Stimulated activated naive CD8-positive, alpha-beta T cell treated with anti-CD3 and anti-CD28 coated beads, Interleukin-15, Interleukin-2, amounts not matched to agents 100 ng/mL and 50 ng/mL, for 24 hours (primary cell): ENCODE results near the gene TEX53.
A peak's percentile ranks its signal among the peaks of the same experiment; 100 is the strongest.

Experiments
- H3K27ac Mint-ChIP-seq: one replicate; pipeline ENCODE4 v1.8.0; 2021; ENCODE audit warnings: mild to moderate bottlenecking, mixed read lengths
- H3K27me3 Mint-ChIP-seq: one replicate; pipeline ENCODE4 v1.8.0; 2021; ENCODE audit warnings: mixed read lengths
- H3K36me3 Mint-ChIP-seq: one replicate; pipeline ENCODE4 v1.8.0; 2021; ENCODE audit warnings: low read depth, mixed read lengths
- H3K4me1 Mint-ChIP-seq: one replicate; pipeline ENCODE4 v1.8.0; 2021; ENCODE audit warnings: low read depth, mixed read lengths
- H3K4me3 Mint-ChIP-seq: one replicate; pipeline ENCODE4 v1.8.0; 2021; ENCODE audit warnings: mild to moderate bottlenecking, mixed read lengths
- H3K9me3 Mint-ChIP-seq: one replicate; pipeline ENCODE4 v1.8.0; 2021; ENCODE audit warnings: mixed read lengths

TEX53 gene

DNA sequence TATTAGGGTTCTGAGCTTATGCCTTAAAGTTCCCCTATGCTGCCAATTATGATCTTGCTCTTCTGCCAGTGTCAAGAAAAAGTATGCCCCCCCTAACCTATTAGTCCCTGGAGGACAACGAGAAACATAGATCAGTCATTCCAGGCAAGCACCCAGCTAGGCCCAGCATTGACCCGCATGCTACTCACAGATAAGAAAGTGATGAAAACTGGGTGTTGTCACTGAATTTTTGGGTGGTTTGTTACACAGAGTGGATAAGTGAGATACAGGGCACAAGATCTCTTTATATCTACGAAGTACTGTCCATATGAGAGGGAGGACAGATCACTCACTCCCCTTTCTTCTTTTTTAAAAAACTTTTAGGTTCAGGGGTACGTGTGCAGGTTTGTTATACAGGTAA lies 30.8 kb upstream of the TEX53 start:
- Mint-ChIP-seq H3K27ac (peak overlapping the region; percentile 96), H3K9me3 (peaks cover 7% of the 10 kb centered on the region), H3K4me3 (no peak overlapping the region), H3K4me1 (peaks cover 89% of the 10 kb centered on the region), H3K36me3 (peaks cover 22% of the 10 kb centered on the region), H3K27me3 (no peaks in the 10 kb centered on the region)

DNA sequence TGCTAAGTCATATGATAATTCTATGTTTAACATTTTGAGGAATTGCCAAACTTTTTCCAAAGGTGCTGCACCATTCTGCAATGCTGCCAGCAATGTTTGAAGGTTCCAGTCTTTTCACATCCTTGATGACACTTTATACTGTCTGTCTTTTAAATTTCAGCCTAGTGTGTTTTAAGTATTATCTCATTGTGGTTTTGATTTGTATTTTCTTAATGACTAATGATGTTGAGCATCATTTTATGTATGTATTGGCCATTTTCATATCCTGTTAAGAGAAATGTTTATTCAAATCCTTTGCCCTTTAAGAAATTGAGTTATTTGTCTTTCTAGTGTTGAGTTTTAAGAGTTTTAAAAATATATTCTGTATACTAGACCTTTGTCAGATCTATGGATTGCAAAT lies 29.4 kb upstream of the TEX53 start:
- H3K4me1 Mint-ChIP-seq = peaks cover 79% of the 10 kb centered on the region
- H3K27me3 Mint-ChIP-seq = no peaks in the 10 kb centered on the region
- peak overlapping the region; percentile 9 for H3K4me3 Mint-ChIP-seq
- peaks cover 22% of the 10 kb centered on the region for H3K36me3 Mint-ChIP-seq
- H3K9me3 Mint-ChIP-seq = peaks cover 7% of the 10 kb centered on the region
- H3K27ac Mint-ChIP-seq = peak overlapping the region; percentile 34

DNA sequence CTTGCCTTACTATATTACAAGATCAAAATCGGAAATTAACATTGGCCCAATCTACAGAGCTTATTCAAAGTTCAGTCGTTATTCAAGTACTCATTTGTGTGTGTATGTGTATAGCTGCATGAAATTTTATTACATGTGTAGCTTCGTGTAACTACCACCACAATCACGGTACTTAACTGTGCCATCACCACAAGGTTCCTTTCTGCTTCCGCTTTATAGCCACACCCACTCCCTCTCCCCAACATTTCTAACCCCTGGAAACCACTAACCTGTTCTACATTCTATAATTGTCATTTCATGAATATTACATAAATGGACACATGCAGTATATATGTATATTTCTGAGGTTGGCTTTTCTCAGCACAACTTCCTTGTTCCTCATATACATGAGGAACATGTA lies 28.3 kb upstream of the TEX53 start:
- Mint-ChIP-seq H3K27ac (peak overlapping the region; percentile 34), H3K9me3 (peaks cover 7% of the 10 kb centered on the region), H3K36me3 (peaks cover 22% of the 10 kb centered on the region), H3K27me3 (no peaks in the 10 kb centered on the region), H3K4me3 (peak overlapping the region; percentile 9), H3K4me1 (peaks cover 78% of the 10 kb centered on the region)

DNA sequence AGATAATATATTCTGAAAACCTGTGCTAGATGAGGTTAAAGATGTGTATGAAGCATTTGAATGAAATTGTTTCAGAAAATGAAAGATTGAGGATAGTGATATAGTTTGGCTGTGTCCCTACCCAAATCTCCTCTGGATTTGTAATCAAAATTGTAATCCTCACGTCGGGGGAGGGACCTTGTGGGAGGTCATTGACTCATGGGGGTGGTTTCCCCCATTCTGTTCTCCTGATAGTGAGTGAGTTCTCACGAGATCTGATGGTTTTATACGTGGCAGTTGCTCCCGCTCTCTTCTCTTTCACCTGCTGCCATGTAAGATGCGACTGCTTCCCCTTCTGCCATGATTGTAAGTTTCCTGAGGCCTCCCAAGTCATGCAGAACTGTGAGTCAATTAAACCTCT lies 26.4 kb upstream of the TEX53 start:
- H3K4me3 Mint-ChIP-seq = peak overlapping the region; percentile 44
- H3K27ac Mint-ChIP-seq = peak overlapping the region; percentile 69
- no peaks in the 10 kb centered on the region for H3K27me3 Mint-ChIP-seq
- H3K36me3 Mint-ChIP-seq = peaks cover 22% of the 10 kb centered on the region
- H3K4me1 Mint-ChIP-seq = peaks cover 75% of the 10 kb centered on the region
- peaks cover 7% of the 10 kb centered on the region for H3K9me3 Mint-ChIP-seq

DNA sequence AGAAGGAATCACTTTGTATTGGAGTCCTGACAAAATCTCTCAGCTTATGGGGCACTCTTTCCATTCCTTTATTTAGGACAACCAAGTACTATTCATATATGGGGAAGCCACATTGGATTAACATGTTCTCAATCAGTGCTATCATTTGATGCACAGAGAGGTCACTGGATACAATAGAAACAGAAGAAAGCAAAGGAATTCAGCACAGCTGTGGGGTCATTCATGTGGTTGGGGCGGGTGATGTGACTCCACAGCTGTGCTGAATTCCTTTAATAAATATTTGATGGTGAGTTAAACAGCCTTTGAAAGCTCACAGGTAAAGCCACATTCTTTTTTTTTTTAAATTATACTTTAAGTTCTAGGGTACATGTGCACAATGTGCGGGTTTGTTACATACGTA lies 25.2 kb upstream of the TEX53 start:
- Mint-ChIP-seq H3K27me3 (peaks cover 6% of the 10 kb centered on the region), H3K36me3 (peaks cover 21% of the 10 kb centered on the region), H3K4me3 (no peak overlapping the region), H3K9me3 (peaks cover 5% of the 10 kb centered on the region), H3K27ac (peak overlapping the region; percentile 38), H3K4me1 (peaks cover 75% of the 10 kb centered on the region)

DNA sequence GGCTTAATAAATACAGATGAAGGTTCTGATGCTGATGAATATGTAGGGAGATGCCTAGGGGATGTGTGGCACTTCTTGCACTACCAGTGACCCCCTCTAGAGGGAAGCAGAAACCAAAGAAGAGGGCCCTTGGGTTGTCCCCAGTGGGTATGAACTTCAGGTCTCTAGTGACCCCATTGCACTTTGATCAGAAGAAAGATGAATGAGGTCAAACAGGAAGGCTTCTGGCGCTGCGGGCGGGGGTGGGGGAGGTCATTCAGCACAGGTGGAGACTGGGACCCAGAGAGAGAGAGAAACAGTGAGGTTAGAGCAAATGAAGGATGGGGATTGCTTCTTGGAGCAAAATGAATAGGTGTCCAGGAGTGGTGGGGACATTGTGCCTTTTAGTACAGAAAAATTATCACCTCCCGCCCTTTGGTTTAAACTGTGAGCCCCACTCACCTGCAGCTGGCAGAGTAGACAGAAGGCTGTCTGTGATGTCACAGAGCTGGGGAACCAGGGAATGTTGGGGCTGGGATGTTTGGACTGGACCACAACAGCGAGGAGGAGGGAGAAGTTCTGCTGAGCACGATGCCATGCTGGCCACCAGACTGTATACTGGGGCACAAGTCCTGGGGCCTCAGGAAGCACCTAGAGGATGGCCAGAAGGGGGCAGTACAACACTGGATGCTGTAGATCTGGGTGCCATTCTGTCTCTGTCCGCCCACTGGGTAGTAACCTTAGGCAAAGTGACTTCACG lies 24.2 kb upstream of the TEX53 start, which contains the start of gene TEX48:
Gene TEX48, minus strand, starts transcription at position 599 of the 739 bp plus-strand sequence. CDS start 10,469 bp downstream, outside the sequence.
- Mint-ChIP-seq H3K9me3 (peaks cover 4% of the 10 kb centered on the region), H3K36me3 (peaks cover 14% of the 10 kb centered on the region), H3K4me3 (no peak within 1 kb of the TSS), H3K4me1 (peaks cover 74% of the 10 kb centered on the region), H3K27me3 (peaks cover 12% of the 10 kb centered on the region), H3K27ac (peak within 1 kb of the TSS; percentile 84)

DNA sequence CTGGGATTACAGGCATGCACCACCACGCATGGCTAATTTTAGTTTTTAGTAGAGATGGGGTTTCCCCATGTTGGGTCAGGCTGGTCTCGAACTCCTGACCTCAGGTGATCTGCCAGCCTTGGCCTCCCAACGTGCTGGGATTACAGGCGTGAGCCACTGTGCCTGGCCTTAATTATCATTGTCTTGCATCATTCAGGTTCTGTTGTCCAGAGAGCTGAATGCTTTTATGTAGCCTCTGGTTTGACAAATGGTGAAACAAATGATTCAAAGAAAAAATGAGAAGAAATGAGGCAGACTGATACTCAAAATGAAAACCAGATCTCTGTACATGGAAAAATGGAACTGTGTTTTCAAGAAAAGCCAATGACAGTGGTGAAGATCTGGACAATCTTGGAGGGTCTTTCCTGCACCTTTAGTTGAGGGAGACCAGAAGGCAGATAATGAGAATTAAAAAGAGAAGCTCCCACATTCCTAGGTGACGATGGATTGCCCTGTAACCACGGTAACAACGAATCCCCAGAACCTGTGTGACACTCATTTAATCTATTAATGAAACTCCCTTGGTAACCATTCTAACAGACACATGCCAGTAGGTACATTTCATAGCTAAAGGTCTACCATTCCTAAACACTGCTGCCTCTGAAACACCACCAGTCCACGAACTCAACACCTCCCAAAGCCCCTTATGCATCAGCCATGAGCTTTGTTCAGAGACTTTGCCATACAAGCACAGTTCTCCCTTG lies 22.8 kb upstream of the TEX53 start:
- Mint-ChIP-seq H3K27ac (peak overlapping the region; percentile 72), H3K27me3 (peaks cover 12% of the 10 kb centered on the region), H3K4me1 (peaks cover 66% of the 10 kb centered on the region), H3K9me3 (peaks cover 4% of the 10 kb centered on the region), H3K36me3 (peaks cover 8% of the 10 kb centered on the region), H3K4me3 (no peak overlapping the region)

DNA sequence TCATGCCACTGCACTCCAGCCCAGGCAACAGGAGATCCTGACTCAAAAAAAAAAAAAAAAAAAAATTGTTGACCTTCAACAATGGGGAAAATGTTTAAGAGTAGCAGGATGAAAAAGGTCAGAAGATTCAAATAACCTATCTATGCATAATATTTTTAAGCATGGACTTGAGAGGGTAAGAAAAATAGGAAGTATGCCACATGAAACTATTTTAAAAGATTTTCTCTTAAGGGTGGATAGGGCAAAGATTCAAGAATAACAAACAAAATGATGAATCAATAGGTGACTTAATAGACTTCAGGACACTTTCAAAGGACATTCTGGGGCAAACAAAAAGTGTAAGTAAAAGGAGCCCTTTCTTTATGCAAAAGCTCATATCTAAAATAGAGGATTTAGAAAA lies 21.2 kb upstream of the TEX53 start:
- peaks cover 18% of the 10 kb centered on the region for H3K27me3 Mint-ChIP-seq
- H3K4me1 Mint-ChIP-seq = peaks cover 70% of the 10 kb centered on the region
- no peaks in the 10 kb centered on the region for H3K9me3 Mint-ChIP-seq
- H3K36me3 Mint-ChIP-seq = no peaks in the 10 kb centered on the region
- H3K4me3 Mint-ChIP-seq = no peak overlapping the region
- H3K27ac Mint-ChIP-seq = no peak overlapping the region

DNA sequence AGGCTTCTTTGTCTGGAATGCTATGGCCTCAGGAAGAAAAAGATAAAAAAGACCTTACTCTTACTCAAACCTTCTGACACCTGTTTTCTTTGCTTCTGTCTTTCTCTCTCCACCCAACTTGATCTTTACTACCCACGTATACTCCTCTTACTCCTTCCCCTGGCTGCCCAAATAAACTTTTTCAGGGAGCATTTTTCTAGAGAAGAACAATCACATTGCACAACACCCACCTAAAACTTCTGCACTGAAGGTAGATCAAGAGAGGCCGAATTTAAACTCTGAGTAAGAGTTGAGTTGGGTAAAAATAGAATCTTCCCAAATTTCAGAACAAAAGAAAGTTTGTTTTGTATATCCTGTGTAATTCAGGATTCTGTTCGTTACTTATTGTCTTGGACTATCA lies 20.5 kb upstream of the TEX53 start:
- Mint-ChIP-seq H3K4me3 (no peak overlapping the region), H3K27ac (no peak overlapping the region), H3K36me3 (no peaks in the 10 kb centered on the region), H3K27me3 (peaks cover 22% of the 10 kb centered on the region), H3K4me1 (peaks cover 70% of the 10 kb centered on the region), H3K9me3 (no peaks in the 10 kb centered on the region)

DNA sequence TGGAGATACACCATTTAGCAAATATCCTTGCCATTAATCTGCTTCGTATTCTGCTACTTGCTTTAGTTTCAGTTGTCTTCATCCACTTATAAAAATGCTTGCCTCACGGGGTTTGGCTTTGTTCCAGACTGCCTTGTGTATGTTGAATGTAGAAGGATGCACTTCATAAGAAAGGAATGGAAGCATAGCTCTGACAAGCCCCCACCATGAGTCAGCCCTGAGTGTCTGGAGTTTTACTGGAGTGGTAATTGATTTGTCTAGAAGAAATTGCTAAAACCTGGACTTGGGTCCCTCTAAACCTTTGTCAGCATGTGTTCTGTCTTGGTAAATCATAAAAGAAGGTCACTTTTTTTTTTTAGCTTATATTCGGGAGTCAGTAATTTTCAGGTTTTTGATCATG lies 19.8 kb upstream of the TEX53 start:
- Mint-ChIP-seq H3K27me3 (peaks cover 22% of the 10 kb centered on the region), H3K27ac (no peak overlapping the region), H3K9me3 (no peaks in the 10 kb centered on the region), H3K4me1 (peaks cover 67% of the 10 kb centered on the region), H3K4me3 (no peak overlapping the region), H3K36me3 (no peaks in the 10 kb centered on the region)

DNA sequence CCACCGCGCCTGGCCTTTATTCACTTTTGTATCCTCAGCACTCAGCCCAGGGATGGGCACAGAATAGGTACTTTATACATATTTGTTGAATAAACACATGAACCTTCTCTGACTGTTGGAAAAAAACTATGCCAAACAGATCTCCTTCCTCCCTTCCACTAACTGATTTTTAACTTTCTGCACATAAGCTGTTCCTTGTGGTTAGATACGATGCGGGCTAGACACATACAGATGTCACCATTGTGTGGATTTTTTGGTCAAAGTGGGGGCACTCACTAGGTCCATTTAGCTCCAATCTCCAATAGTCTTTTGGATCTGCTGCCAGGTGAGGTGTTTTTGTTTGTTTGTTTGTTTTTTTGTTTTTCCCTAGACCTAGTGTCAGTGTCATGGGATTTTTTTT lies 19.3 kb upstream of the TEX53 start:
- peaks cover 22% of the 10 kb centered on the region for H3K27me3 Mint-ChIP-seq
- peaks cover 66% of the 10 kb centered on the region for H3K4me1 Mint-ChIP-seq
- no peak overlapping the region for H3K4me3 Mint-ChIP-seq
- H3K27ac Mint-ChIP-seq = no peak overlapping the region
- H3K36me3 Mint-ChIP-seq = no peaks in the 10 kb centered on the region
- H3K9me3 Mint-ChIP-seq = no peaks in the 10 kb centered on the region

DNA sequence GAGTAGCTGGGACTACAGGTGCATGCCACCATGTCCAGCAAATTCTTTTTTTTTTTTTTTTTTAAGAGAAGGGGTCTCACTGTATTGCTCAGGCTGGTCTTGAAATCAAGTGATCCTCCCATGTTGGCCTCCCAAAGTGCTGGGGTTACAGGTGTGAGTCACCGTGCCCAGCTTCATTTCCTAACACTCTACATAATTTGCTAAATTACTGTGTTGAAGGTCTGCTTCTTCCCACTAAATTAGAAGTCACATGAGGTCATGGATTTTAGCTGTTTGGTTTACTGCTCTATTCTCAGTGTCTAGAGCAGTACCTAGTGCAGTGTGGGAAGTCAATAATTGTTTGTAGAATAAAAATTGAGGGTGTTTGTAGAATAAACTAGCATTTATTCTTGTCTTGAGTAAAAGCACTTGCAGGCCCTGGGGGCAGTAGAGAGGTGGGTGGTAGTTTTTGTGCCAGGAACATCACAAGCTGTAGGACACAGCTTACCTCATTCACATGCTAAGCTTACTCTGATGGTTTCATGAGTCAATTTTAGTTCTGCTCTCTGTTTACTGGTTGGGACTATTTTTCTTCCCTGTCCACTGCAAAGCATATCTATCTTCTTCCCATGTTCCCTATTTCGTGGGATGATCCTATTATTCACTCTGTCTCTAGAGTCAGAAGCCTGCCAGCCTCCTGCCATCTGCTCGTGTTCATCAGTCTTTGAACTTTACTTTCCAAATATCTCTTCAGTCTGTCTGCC lies 17.4 kb upstream of the TEX53 start:
- peak overlapping the region; percentile 12 for H3K27ac Mint-ChIP-seq
- H3K9me3 Mint-ChIP-seq = no peaks in the 10 kb centered on the region
- peaks cover 22% of the 10 kb centered on the region for H3K27me3 Mint-ChIP-seq
- peaks cover 48% of the 10 kb centered on the region for H3K4me1 Mint-ChIP-seq
- no peak overlapping the region for H3K4me3 Mint-ChIP-seq
- no peaks in the 10 kb centered on the region for H3K36me3 Mint-ChIP-seq

DNA sequence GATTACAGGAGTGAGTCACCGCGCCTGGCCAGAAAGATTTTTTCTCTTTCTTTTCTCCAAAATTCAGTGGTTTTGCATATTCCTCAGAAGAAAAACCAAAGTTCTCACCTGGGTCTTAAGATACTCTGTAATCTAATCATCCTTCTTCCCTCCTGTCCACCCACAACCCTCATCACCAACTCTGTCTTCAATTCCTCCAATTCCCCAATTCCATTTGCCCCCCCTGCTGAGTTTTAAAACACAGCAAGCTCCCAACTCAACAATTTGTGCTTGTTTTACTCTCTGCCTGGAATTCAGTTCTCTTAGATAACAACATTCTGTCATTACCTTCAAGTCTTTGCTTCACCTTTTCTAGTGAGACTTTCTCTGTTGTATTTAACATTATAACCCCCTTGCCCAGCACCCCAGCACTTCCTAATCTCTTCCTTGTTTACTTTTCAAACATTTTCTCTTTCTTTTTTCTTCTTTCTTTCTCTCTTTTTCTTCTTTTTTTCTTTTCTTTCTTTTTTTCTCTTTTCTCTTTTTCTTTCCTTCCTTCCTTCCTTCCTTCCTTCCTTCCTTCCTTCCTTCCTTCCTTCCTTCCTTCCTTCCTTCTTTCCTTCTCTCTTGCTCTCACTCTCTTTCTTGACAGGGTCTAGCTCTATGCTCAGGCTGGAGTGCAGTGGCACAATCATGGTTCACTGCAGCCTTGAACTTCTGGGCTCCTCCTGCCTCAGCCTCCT lies 16.6 kb upstream of the TEX53 start:
- Mint-ChIP-seq H3K27ac (no peak overlapping the region), H3K27me3 (peaks cover 22% of the 10 kb centered on the region), H3K9me3 (no peaks in the 10 kb centered on the region), H3K4me1 (peaks cover 43% of the 10 kb centered on the region), H3K36me3 (no peaks in the 10 kb centered on the region), H3K4me3 (no peak overlapping the region)

DNA sequence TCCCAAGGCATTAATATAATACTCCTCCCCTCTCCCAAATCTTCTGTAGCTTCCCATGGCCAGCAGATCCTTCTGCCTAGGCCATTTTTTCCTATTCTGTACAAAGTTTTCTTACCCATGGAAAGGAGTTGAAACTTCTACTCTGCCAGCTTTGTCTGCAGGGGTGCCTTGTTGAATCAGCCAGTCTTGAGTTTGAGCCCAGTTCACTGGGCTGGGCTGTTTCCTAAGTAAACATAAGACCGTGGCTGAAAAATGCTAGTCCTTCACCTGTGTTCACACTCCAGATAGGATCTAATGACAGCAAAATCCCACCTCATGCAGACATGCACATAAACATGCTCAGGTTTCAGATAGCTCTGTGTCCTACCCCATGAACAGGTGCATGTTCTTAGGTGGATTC lies 14.0 kb upstream of the TEX53 start:
- Mint-ChIP-seq H3K36me3 (no peaks in the 10 kb centered on the region), H3K27ac (no peak overlapping the region), H3K27me3 (peaks cover 10% of the 10 kb centered on the region), H3K4me1 (peaks cover 27% of the 10 kb centered on the region), H3K4me3 (no peak overlapping the region), H3K9me3 (no peaks in the 10 kb centered on the region)
